ENCODE data around the gene BCAS3.
"Not testable (repeated sequence)": the region's sequence is repeated elsewhere in the genome, so short reads cannot be mapped to it uniquely, and the experiment has no call there.

BCAS3 gene

DNA sequence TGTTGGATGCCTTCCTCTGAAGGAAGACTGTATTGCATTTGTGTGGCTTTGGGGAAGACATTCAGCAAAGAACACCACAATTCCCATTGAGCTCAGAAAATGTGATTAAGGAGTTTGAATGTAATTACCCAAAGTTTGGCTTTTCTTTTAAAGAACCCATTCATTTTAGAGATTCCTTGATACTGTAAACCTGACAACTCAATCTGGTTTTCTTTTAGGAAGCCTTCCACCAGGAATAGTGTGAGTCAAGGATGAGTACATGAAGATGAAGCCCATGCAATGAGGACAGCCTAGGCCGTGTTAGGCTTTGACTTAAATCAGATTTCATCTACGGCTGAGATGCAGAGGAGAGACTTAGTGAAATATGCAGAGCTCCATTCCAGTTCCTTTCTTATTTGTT, 450.3 kb downstream of the BCAS3 start:
- no peak for DNase-seq (ENCODE audit: low read depth in 2 of 2)

DNA sequence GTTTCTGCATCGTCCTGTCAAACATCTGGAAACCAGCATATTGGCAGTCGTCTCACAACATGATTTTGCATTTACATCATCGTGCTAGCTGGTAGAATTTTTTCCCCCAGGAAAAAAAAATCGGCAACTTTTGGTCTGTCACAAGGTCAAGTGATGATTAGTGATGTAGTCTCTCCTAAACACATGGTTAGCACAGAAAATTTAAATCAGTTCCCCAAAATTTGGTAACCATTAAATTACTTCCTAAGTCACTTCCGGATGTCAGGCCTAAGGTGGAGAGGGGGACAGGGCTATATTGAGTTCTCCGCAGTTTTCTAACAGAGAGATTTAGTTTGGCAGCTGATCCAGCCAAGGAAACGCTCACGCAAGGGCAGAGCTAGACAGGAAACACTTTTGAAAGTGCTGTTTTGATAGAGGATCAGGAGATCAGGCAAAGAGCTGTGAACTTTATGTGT, 451.0 kb downstream of the BCAS3 start:
- DNase-seq (ENCODE audit: low read depth in 2 of 2), result no peak

DNA sequence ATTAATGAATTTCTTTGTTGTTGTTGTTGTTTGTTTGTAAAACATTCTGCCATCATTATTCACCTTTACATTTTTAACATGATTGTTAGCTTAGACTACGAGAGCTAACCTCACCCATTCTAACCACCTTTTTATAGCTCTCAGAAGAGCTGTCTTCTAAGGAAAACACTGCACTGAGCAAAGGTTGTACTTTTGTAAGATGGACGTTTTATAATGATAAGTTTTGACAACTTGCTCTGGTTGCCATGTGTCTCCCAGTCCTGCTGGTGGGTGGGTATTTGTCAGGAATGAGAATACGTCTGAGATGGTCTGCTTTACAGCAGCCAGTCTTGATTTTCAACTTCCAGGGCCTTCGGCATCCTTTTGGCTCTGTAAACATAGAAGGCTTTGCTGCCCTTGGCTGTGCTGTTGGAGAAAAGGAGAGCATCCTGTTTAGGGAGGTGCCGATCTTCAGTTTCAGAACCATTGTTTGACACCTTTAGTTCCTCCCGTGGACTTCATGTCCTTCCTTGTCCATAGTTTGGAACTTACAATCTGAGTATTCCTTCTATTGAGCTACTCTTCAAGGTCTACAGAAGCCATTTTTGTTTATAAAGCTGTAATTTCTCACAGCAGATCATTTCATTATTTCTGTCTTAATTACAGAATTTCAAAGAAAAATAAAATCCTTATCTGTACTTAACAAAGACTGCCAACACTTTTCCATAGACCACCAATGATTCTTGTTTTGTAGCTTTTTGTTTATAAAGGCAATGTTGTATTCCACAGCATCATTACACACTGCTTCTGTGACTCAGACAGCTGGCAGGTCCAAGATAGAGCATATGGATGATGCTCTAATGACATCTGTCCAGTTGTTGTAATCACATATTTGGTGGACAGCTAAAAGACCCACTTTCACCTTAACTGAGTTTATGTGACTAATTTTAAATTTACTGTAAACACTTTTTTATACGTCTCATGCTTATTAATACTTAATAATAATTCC, 451.9 kb downstream of the BCAS3 start:
- DNase-seq (ENCODE audit: low read depth in 2 of 2), result no peak

DNA sequence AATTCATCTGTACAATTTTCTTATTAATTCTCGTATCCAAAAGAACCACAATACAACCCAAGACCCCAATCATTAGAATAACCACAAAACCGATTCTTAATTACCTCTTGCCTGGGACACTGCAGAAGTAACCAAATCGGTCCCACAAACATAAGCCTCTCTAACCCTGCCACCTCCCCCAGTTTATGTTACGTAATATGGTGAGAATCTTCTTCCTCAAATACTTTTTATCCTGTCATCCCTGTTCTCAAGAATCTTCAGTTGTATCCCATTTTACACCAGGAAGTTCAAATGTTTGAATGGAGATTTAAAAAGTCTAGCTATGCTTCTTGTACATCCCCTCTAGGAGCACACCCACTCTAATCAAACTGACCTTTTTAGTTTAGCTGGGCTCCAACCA, 452.7 kb downstream of the BCAS3 start:
- no peak for DNase-seq (ENCODE audit: low read depth in 2 of 2)

GRCh38 chr17:61131585-61131984, 453.9 kb downstream of the BCAS3 start:
- DNase-seq (ENCODE audit: low read depth in 2 of 2), result no peak

DNA sequence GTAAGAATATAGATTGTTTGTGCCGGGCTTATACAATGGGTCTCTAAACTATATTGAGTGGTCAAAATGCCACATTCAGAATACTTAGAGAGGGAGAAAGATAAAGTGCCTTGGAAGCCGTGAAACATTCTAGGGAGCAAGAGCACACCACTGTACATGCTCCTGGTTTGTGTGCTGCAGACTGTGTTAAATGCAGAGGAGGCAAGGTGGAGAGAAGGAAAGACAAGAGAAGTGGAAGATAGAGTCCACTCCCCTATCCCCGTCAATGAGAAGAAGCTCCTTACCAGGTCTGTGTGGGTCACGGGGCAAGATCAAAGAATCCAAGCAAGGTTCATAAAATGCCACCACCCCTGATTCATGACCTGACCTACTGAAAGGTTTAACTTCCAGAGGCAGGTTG, 454.9 kb downstream of the BCAS3 start:
- no peak for DNase-seq (ENCODE audit: low read depth in 2 of 2)

- DNase-seq (ENCODE audit: low read depth in 2 of 2), result no peak
Measured at GRCh38 chr17:61133853-61134252, 456.2 kb downstream of the BCAS3 start.

GRCh38 chr17:61134551-61135235, 457.0 kb downstream of the BCAS3 start:
- no peak for DNase-seq (ENCODE audit: low read depth in 2 of 2)

DNA sequence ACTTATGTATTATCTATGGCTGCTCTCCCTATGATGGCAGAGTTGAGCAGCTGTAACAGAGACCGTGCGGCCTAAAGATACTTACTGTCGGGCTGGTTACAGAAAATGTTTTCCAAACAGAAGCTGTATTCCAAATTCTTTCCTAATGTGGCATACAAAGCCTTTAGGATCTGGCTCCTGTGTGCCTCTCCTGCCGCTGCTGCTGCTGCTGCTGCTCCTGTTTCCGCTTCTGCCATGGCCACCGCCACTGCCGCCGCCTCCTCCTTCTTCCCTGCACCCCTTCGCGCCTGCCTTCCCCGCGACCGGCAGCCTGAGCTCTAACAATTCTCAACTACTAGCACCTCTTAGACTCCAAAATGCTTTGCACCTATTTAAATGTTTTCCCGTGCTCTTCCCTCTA, 458.1 kb downstream of the BCAS3 start:
- no peak for DNase-seq (ENCODE audit: low read depth in 2 of 2)

GRCh38 chr17:61136296-61136695, 458.6 kb downstream of the BCAS3 start:
- DNase-seq (ENCODE audit: low read depth in 2 of 2), result no peak

DNA sequence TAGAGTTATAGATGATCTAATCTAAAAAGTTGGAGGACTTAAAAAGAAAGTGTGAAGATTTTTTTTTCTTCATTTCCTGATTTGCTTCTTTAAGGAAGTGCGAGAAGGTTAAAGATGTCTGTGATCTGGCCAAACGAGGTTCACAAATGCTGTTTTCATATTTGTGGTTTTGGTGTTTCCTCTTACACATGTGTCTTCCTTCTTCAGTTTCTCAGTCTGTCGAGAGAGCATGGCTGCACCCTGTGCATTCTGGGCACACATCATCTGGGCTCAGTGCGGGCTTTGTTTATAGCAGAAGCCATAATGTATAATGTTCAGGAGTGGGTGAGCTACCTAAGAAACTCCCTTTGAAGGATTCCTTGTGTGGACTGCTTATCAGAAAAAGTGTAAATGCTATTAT, 461.6 kb downstream of the BCAS3 start:
- DNase-seq (ENCODE audit: low read depth in 2 of 2), result peak; percentile 4 to 6

DNA sequence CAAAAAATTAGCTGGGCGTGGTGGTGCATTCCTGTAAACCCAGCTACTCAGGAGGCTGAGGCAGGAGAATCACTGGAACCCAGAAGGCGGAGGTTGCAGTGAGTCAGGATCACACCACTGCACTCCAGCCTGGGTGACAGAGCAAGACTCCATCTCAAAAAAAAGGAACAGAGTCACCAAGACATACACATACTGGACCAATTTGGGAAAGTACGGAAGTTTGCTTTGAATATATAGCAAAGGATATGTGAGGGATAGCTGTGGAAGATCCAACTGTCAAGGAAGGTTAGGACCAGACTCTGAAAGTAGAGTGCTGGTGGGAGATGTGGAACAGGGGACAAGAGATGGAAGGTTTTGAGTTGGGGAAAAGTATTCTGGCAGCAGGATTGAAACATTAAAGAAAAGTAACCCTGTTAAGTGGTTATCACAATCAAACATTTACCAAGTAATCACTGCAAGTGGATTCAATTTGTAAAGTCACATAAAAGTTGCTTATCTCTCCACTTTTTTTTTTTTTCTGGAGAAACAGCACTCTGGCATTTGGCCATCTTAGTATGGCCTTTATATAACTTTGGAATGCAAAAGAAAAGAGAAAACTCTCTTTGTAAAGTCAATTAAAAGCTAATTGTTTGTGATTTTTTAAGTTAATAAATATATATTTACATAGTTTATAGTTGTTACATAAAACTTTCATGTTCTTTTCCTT, 462.6 kb downstream of the BCAS3 start:
- no peak for DNase-seq (ENCODE audit: low read depth in 2 of 2)

DNA sequence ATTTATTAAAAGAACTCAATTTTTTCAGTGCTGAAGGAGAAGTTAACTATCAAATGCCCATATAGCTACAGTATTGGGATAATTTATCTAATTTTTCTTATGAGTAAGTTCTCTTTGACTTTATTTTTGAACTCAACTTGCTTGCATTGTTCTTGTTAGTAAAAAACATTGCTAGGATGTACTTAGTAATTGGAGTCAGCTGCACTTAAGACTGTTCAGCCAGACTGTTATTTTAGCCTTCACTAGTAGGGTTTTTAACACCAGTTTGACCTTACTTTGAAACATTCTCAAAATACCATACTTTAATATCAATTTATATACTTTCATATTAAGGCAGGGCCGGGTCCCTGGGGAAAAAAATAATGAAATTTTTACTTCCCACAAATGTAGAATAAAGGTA, 465.4 kb downstream of the BCAS3 start:
- no peak for DNase-seq (ENCODE audit: low read depth in 2 of 2)

GRCh38 chr17:61144137-61144536, 466.5 kb downstream of the BCAS3 start:
- DNase-seq (ENCODE audit: low read depth in 2 of 2), result no peak

- no peak for DNase-seq (ENCODE audit: low read depth in 2 of 2)
Measured at GRCh38 chr17:61144617-61145564, 467.2 kb downstream of the BCAS3 start.

DNA sequence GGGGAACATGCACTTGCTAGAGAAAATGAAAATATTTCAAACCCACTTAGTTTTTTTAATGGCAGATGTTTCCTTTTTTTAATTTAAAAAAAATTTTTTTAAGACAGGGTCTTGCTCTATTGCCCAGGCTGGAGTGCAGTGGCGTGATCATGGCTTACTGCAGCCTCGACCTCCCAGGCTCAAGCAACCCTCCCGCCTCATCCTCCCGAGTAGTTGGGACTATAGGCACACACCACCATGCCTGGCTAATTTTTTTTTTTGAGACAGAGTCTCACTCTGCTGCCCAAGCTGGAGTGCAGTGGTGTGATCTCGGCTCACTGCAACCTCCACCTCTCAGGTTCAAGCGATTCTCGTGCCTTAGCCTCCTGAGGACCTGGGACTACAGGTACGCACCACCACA, 469.2 kb downstream of the BCAS3 start:
- not testable (repeated sequence) for DNase-seq (ENCODE audit: low read depth in 2 of 2)

DNA sequence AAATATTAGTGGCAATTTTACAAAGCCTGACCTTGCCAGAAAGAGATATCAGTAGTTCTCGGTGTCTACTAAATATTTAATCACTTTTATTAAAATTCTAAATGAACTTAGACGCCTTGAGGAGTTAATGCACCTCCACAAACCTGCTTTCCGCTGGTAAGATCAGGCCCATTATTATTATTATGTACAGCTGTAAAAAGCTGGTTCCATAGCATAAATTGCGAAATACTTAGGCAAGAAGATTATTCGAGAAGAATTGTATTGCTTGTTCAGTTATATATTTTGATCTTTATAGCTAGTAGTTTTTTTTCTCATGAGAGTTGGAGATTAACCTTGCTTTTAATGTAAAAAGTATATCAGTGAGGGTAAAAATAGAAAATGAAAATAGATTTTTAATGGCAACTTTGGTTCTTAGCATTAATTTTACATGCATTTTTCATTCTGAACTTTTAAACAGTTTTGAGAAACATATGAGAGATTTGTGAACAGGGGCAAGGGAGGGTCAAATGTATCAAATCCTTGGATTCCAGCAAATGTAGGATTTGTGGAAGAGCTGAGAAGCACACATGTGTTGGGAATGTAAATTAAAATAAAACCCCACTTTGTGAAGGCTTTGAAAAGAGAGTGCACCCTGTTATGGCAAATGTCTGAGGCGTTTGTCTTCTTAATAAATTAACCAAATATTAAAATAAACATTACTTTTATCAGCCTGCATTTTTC, 471.6 kb downstream of the BCAS3 start:
- no peak for DNase-seq (ENCODE audit: low read depth in 2 of 2)

- no peak for DNase-seq (ENCODE audit: low read depth in 2 of 2)
Measured at GRCh38 chr17:61149862-61150362, 472.3 kb downstream of the BCAS3 start.

DNA sequence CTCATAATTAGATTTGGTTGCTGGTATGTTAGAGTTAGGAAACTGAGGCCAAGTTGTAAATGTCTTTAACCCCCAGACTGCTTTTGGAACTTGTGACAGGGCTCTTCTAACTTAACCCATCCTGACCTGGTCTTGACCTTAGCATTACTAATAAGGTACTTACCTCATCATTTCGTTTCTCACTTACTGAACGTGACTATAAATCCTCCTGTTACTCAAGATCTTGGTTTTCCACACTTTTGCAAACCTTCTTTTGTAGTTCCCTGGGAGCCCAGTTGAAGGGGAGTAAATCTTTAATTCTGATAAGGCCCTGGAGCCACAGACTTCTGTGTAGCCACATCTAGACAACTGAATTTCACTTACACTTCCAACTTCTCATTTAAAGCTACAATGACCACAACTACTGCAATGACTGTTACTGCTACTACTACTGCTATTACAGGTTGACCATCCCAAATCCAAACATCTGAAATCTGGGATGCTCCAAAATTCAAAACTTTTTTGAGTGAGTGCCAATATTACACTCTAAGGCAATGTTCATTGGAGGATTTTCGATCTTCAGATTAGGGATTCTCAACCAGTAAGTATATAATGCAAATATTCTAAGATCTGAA, 473.1 kb downstream of the BCAS3 start:
- no peak for DNase-seq (ENCODE audit: low read depth in 2 of 2)

DNA sequence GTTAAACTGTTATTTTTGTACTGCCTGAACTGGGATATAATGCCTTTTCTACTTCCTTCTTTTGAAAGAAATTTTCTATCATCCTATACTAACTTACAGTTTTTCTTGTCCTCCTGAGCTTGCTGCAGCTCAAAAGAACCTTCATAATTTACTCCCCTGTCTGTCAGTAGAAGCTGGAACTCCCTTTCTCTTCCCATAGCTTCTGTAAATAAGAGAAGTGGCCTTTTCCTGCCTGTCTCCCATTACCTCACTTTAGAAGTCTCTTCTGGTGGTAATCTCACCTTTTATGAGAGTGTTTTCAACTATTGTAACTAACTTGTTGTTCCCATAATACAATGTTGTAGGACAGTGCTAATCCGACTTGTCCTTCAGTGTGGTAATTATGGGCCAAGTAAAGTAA, 475.2 kb downstream of the BCAS3 start:
- no peak for DNase-seq (ENCODE audit: low read depth in 2 of 2)
